Keratinocyte (primary cell): ENCODE data around the gene PTPRT. TPM values are rescaled to one million over a fixed set of nuclear protein-coding genes. Genes with fewer than 3 reads are reported as not detected.

Source experiments
- DNase-seq: peaks from one replicate; pipeline ENCODE4 v3.0.0-alpha.2; 2011; ENCODE audit warnings: low read depth, missing footprints, low spot score
- FAIRE-seq: peaks from 2 replicates; lab custom pipeline; 2011; peaks lifted over from hg19 to GRCh38; lab: Jason Lieb, UNC
- H2AFZ ChIP-seq: 2 replicates; pipeline ENCODE4 v1.6.0; 2012; ENCODE audit warnings: low read length, control low read depth, inconsistent platforms; ENCODE audit not compliant: control insufficient read depth
- H3K27ac ChIP-seq: 2 replicates; pipeline ENCODE4 v1.5.1; 2011; ENCODE audit warnings: low read length; ENCODE audit not compliant: control insufficient read depth, insufficient read depth
- H3K27me3 ChIP-seq: 3 replicates; pipeline ENCODE4 v1.6.0; 2011; ENCODE audit warnings: low read length; ENCODE audit not compliant: control insufficient read depth, insufficient read depth; ENCODE audit errors: extremely low read depth
- H3K36me3 ChIP-seq, 2 experiments: 2 replicates in 1 of 2; 3 replicates in 1 of 2; pipeline ENCODE4 v1.5.1; 2011; ENCODE audit warnings: low read length in 2 of 2, mild to moderate bottlenecking in 1 of 2; ENCODE audit not compliant: control insufficient read depth in 2 of 2, insufficient read depth in 2 of 2; ENCODE audit errors: extremely low read depth in 1 of 2
- H3K4me1 ChIP-seq: 3 replicates; pipeline ENCODE4 v1.5.1; 2011; ENCODE audit warnings: low read length; ENCODE audit not compliant: control insufficient read depth, insufficient read depth; ENCODE audit errors: extremely low read depth
- H3K4me2 ChIP-seq: 3 replicates; pipeline ENCODE4 v1.6.0; 2011; ENCODE audit warnings: low read depth, low read length; ENCODE audit not compliant: control insufficient read depth, insufficient read depth; ENCODE audit errors: extremely low read depth
- H3K4me3 ChIP-seq, 3 experiments: fragments of 200-600 bp in 1 of 3; sonication (generic) in 1 of 3; 2 replicates in 2 of 3; 3 replicates in 1 of 3; pipeline ENCODE4 v1.5.1; 2011 to 2016; ENCODE audit warnings: low read length in 3 of 3, mild to moderate bottlenecking in 3 of 3, control low read depth in 2 of 3, inconsistent platforms in 1 of 3, low read depth in 1 of 3, mixed read lengths in 1 of 3, mixed run types in 1 of 3, moderate library complexity in 1 of 3; ENCODE audit not compliant: control insufficient read depth in 2 of 3, insufficient read depth in 2 of 3; ENCODE audit errors: extremely low read depth in 1 of 3
- H3K79me2 ChIP-seq: 2 replicates; pipeline ENCODE4 v1.6.0; 2012; ENCODE audit warnings: low read length; ENCODE audit not compliant: control insufficient read depth, insufficient read depth
- H3K9ac ChIP-seq: 3 replicates; pipeline ENCODE4 v1.6.0; 2011; ENCODE audit warnings: low read length; ENCODE audit not compliant: control insufficient read depth, insufficient read depth; ENCODE audit errors: extremely low read depth
- H3K9me1 ChIP-seq: 3 replicates; pipeline ENCODE4 v1.6.0; 2011; ENCODE audit warnings: low read length; ENCODE audit not compliant: control insufficient read depth, insufficient read depth; ENCODE audit errors: extremely low read depth
- H3K9me3 ChIP-seq: 2 replicates; pipeline ENCODE4 v1.5.1; 2012; ENCODE audit warnings: low read depth, low read length; ENCODE audit not compliant: control insufficient read depth
- H4K20me1 ChIP-seq: 3 replicates; pipeline ENCODE4 v1.6.0; 2011; ENCODE audit warnings: low read length; ENCODE audit not compliant: control insufficient read depth, insufficient read depth; ENCODE audit errors: extremely low read depth
- EZH2 ChIP-seq: IDR thresholded peaks from one replicate; pipeline ENCODE4 v1.6.1; 2012; ENCODE audit warnings: inconsistent platforms, mild to moderate bottlenecking, low read length, moderate library complexity
- dilution Hi-C: fragments of 300-500 bp; cut with MboI; formaldehyde crosslinking; loops from one replicate; pipeline ENCODE4 v1.7.0; 2020; ENCODE audit warnings: low sequenced_read_pairs; ENCODE audit not compliant: extremely low pct_ligation_motif_present
- polyA plus RNA-seq, 5 experiments: library from polyadenylated mRNA; depleted of rRNA in 3 of 5; stranded (reverse) in 3 of 5; stranded (forward) in 1 of 5; unstranded in 1 of 5; fragments of >200 nt; gene quantifications; 1 replicate in 1 of 5; 2 replicates in 3 of 5; 3 replicates in 1 of 5; pipeline versions ENCODE4 v1.2.1 to v1.2.3, GENCODE V29; 2011 to 2012; ENCODE audit warnings: missing spikeins in 2 of 5, low read depth in 1 of 5, low replicate concordance in 1 of 5
- TF ChIP-seq, protein P1 (sequence below), 3 experiments: IDR thresholded peaks in 1 of 3; conservative IDR thresholded peaks in 1 of 3; optimal IDR thresholded peaks in 1 of 3; 2 replicates in 2 of 3; 3 replicates in 1 of 3; pipeline versions ENCODE3 to v1.5.1; 2011; ENCODE audit warnings: low read length in 3 of 3, mild to moderate bottlenecking in 3 of 3, moderate library complexity in 2 of 3, control low read depth in 1 of 3, inconsistent platforms in 1 of 3; ENCODE audit not compliant: insufficient read depth in 2 of 3; ENCODE audit errors: extremely low read depth in 1 of 3

PTPRT gene
- polyA plus RNA-seq, 1 donor (not counting 4 experiments of a cell fraction or from before 2014, with no cell fraction given): not detected

DNA sequence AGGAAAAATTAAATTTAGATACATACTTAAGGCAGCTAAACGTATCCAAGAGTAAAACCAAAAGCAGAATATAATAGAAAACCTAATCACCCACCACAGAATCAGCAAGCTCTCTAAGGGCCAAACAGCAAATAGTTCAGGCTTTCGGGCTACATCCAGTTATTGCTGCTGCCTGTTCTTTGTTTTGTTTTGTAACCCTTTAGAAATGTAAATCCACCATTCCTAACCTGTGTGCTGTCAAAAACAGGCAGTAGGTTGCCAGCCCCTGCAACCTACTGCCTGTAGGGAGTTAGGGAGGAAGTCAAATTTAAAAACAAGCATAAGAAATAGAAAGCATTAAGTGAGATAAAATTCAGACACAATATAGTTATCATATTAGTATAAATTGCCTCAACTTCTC is 225.9 kb downstream of the PTPRT start:
- DNase-seq (no peak), FAIRE-seq (no peak)
- Histone ChIP-seq H3K9me3 (peaks cover 10% of the 10 kb centered on the region), H4K20me1 (no peaks in the 10 kb centered on the region), H3K4me1 (no peaks in the 10 kb centered on the region), H3K4me3 (no peak overlapping the region), H3K36me3 (no peaks in the 10 kb centered on the region), H3K9me1 (no peaks in the 10 kb centered on the region), H2AFZ (no peak overlapping the region), H3K79me2 (no peaks in the 10 kb centered on the region), H3K27ac (no peak overlapping the region), H3K27me3 (no peaks in the 10 kb centered on the region), H3K9ac (no peak overlapping the region), H3K4me2 (no peak overlapping the region)
- dilution Hi-C loops: no loop called here
- no peak for TF ChIP-seq EZH2
- TF ChIP-seq, protein P1, sequence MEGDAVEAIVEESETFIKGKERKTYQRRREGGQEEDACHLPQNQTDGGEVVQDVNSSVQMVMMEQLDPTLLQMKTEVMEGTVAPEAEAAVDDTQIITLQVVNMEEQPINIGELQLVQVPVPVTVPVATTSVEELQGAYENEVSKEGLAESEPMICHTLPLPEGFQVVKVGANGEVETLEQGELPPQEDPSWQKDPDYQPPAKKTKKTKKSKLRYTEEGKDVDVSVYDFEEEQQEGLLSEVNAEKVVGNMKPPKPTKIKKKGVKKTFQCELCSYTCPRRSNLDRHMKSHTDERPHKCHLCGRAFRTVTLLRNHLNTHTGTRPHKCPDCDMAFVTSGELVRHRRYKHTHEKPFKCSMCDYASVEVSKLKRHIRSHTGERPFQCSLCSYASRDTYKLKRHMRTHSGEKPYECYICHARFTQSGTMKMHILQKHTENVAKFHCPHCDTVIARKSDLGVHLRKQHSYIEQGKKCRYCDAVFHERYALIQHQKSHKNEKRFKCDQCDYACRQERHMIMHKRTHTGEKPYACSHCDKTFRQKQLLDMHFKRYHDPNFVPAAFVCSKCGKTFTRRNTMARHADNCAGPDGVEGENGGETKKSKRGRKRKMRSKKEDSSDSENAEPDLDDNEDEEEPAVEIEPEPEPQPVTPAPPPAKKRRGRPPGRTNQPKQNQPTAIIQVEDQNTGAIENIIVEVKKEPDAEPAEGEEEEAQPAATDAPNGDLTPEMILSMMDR (optimal IDR thresholded peaks at IDR 0.05 in 1 of 3, IDR thresholded peaks at IDR 0.05 in 1 of 3, conservative IDR thresholded peaks at IDR 0.05 in 1 of 3; ENCODE audit: extremely low read depth in 1 of 3, insufficient read depth in 2 of 3, low read length in 3 of 3): no peak

DNA sequence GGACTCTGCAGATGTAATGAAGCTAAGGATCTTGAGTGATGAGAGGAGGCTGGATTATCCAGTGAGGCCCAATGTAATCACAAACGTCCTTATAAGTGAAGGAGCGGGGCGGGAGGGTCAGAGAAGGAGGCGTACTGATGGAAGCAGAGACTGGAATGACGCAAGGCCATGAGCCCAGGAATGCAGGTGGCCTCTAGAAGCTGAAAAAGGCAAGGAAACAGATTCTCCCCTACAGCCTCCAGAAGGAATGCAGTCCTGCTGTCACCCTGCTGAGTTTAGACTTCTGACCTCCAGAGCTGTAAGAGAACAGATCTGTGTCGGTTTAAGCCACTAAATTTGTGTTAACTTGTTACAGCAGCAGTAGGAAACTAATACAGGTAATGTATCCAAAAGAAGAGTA is 227.9 kb downstream of the PTPRT start:
- Histone ChIP-seq H3K9me1 (no peaks in the 10 kb centered on the region), H4K20me1 (no peaks in the 10 kb centered on the region), H3K36me3 (no peaks in the 10 kb centered on the region), H2AFZ (no peak overlapping the region), H3K4me1 (no peaks in the 10 kb centered on the region), H3K27me3 (no peaks in the 10 kb centered on the region), H3K9me3 (peaks cover 4% of the 10 kb centered on the region), H3K79me2 (no peaks in the 10 kb centered on the region), H3K4me2 (no peak overlapping the region), H3K9ac (no peak overlapping the region), H3K27ac (no peak overlapping the region), H3K4me3 (no peak overlapping the region)
- no peak for FAIRE-seq
- TF ChIP-seq, protein P1 (optimal IDR thresholded peaks at IDR 0.05 in 1 of 3, IDR thresholded peaks at IDR 0.05 in 1 of 3, conservative IDR thresholded peaks at IDR 0.05 in 1 of 3; ENCODE audit: extremely low read depth in 1 of 3, insufficient read depth in 2 of 3, low read length in 3 of 3): no peak
- TF ChIP-seq EZH2: no peak
- dilution Hi-C loops: no loop called here
- no peak for DNase-seq
